ENCODE measurements around the gene IGSF22. TPM values are rescaled to one million over a fixed set of nuclear protein-coding genes. Genes with fewer than 3 reads are reported as not detected.

The IGSF22 gene
- total and polyA plus RNA-seq, 2 of the 8 experiments (the other 6 are each of a cell fraction or from before 2014, with no cell fraction given), result 0.14 TPM; not detected in 1

DNA sequence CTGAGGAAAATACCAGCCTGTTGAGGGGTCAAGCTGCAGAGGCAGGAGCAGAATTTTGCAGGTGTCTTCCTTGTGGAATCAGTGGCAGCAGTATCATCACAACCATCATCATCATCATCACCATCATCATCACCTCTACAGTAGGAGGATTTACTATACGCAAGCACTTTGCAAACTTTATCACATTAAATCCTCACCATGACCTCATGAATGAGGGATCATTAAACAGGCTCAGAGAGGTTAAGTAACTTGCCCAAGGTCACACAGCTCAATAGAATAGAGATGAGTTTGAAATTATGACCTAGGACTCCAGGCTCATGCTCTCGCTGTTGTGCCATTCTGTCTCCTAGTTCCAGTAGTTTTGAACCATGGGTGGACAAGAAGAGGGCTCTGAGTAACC is 40.0 kb upstream of the IGSF22 start:
- no peak overlapping the region for H4K91ac ChIP-seq (replicated peaks; ENCODE audit: insufficient read length, low read length)
- no peak for FAIRE-seq
- DNase-seq (ENCODE audit: low read depth in 1 of 2, low spot score in 2 of 2), result no peak

More for the DNA sequence above, 40.0 kb upstream of the IGSF22 start:
- ChIA-PET CTCF (ENCODE audit: partially characterized antibody) (interaction anchor here (0.7 to 13.9 kb wide), 11 partner anchors 11 to 381 kb away, joined by 3 to 244 read pairs (median 10); partner anchors contain the start of gene IGSF22), POLR2A (ENCODE audit: partially characterized antibody) (no interaction called here)
- Histone ChIP-seq H2BK20ac (ENCODE audit: low read length) (no peak overlapping the region), H4K5ac (ENCODE audit: insufficient read length, low read depth, low read length) (no peak overlapping the region), H3K27me3 (replicated peaks in 1 of 4; ENCODE audit: control insufficient read depth in 3 of 4, extremely low read depth in 1 of 4, insufficient read depth in 3 of 4, low read length in 3 of 4) (0 out of 7 replicates have a peak, but pooled peaks cover 0 to 1% (median 0%) of the 10 kb centered on the region in 4 experiments), H3K4me3 (ENCODE audit: extremely low read depth in 1 of 4, insufficient read depth in 2 of 4, low read depth in 3 of 4, low read length in 4 of 4) (no peak overlapping the region), H3K56ac (replicated peaks; ENCODE audit: insufficient read length, low read depth, low read length) (no peak overlapping the region), H3K36me3 (ENCODE audit: control insufficient read depth in 2 of 4, insufficient read depth in 4 of 4, low read length in 3 of 4) (no peaks in the 10 kb centered on the region), H3K27ac (ENCODE audit: low read depth, low read length) (no peak overlapping the region), H3K9ac (replicated peaks in 1 of 4; ENCODE audit: extremely low read depth in 1 of 4, low read depth in 3 of 4, low read length in 3 of 4) (no peak overlapping the region), H3K79me2 (ENCODE audit: control insufficient read depth in 1 of 2, insufficient read depth in 2 of 2, low read length in 2 of 2) (no peaks in the 10 kb centered on the region), H2BK120ac (replicated peaks; ENCODE audit: low read depth, low read length) (no peak overlapping the region), H3K23me2 (ENCODE audit: low read depth, low read length) (no peaks in the 10 kb centered on the region), H4K8ac (ENCODE audit: extremely low read depth, insufficient read depth, low read length) (no peak overlapping the region), H3K4ac (replicated peaks; ENCODE audit: insufficient read length, low read depth, low read length) (no peak overlapping the region), H3K23ac (ENCODE audit: insufficient read length) (no peak overlapping the region), H3K79me1 (ENCODE audit: low read depth, low read length) (no peaks in the 10 kb centered on the region), H3K18ac (ENCODE audit: extremely low read depth, low read length) (no peak overlapping the region), H4K20me1 (replicated peaks in 1 of 2; ENCODE audit: control insufficient read depth in 1 of 2, insufficient read depth in 2 of 2, low read length in 2 of 2) (no peaks in the 10 kb centered on the region), H2AFZ (ENCODE audit: low read length) (no peak overlapping the region), H3K4me1 (replicated peaks in 1 of 4; ENCODE audit: control insufficient read depth in 3 of 4, insufficient read depth in 4 of 4, low read length in 3 of 4) (peaks cover 0 to 5% (median 2%) of the 10 kb centered on the region in 4 experiments; a peak in 2 of 7 replicates), H3K14ac (ENCODE audit: insufficient read length) (no peak overlapping the region), H2AK5ac (ENCODE audit: low read depth, low read length) (no peak overlapping the region), H2BK5ac (ENCODE audit: low read depth, low read length) (no peak overlapping the region), H2BK15ac (ENCODE audit: low read length) (no peak overlapping the region), H3K4me2 (ENCODE audit: insufficient read depth in 1 of 2, low read depth in 2 of 2, low read length in 2 of 2) (no peak overlapping the region), H3K9me3 (ENCODE audit: insufficient read depth in 2 of 2, low read depth in 1 of 2, low read length in 1 of 2) (no peaks in the 10 kb centered on the region), H2BK12ac (ENCODE audit: low read depth, low read length) (no peak overlapping the region)
- TF ChIP-seq KDM1A (IDR thresholded peaks at IDR 0.05; ENCODE audit: borderline replicate concordance, low read length) (peak; percentile 63), CTBP2 (IDR thresholded peaks at IDR 0.05; ENCODE audit: borderline replicate concordance, insufficient read depth, insufficient read length, low read length) (no peak), EP300 (IDR thresholded peaks at IDR 0.05; ENCODE audit: borderline replicate concordance in 1 of 2, low read depth in 2 of 2, low read length in 2 of 2) (no peak), RXRA (IDR thresholded peaks at IDR 0.05; ENCODE audit: insufficient read depth, low read depth, low read length) (no peak), TAF7 (optimal IDR thresholded peaks at IDR 0.05; ENCODE audit: borderline replicate concordance, low read depth, low read length) (no peak), PHF8 (conservative IDR thresholded peaks at IDR 0.05; ENCODE audit: low read depth, low read length) (no peak), CHD2 (IDR thresholded peaks at IDR 0.05; ENCODE audit: low read length) (no peak), SAP30 (IDR thresholded peaks at IDR 0.05; ENCODE audit: insufficient read depth, insufficient replicate concordance, low read length) (no peak)
- TF ChIP-seq, protein P1, sequence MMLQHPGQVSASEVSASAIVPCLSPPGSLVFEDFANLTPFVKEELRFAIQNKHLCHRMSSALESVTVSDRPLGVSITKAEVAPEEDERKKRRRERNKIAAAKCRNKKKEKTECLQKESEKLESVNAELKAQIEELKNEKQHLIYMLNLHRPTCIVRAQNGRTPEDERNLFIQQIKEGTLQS (IDR thresholded peaks at IDR 0.05; ENCODE audit: insufficient read depth, low read depth, low read length), result no peak
- 92% methylated on average over 2 of the region's 2 CpGs; no CpG with 5 or more reads in 1 of the 2 experiments for WGBS, 2 experiments (ENCODE audit: extremely low coverage in 1 of 2, insufficient coverage in 1 of 2, insufficient read length in 1 of 2, insufficient replicate concordance in 2 of 2, low coverage in 1 of 2, low lambda C conversion rate in 2 of 2, missing lambda C conversion rate in 1 of 2)
